ENCODE results near the gene ITPR2. TPM values are rescaled to one million over a fixed set of nuclear protein-coding genes. Genes with fewer than 3 reads are reported as not detected.

ITPR2 gene
- total RNA-seq, 2 experiments from 2014 or later: 25.6 to 44.7 TPM

DNA sequence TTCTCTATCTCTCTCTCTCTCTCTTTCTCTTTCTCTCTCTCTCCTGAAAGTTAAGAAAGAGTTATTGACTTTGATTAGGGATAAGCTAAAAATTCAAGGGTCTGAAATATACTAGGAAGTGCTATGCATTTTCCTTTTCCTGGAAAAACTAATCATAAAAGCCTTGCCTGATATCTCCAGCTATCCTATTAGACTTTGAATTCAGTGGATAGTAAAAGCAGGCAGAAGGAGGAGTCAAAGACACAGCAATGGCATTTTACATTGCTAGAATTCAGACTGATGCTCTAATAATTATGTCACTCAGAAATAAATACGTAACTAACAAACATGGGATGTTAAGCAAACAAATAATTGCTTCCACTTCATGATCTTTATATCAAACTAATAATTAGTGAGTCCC is 365.6 kb downstream of the ITPR2 start:
- Histone ChIP-seq H3K36me3 (ENCODE audit: insufficient read depth, low read length) (no peaks in the 10 kb centered on the region), H3K4me1 (ENCODE audit: insufficient read depth, low read length, poor library complexity, severe bottlenecking) (peaks cover 32% of the 10 kb centered on the region), H3K4me2 (ENCODE audit: low read length) (no peak overlapping the region), H3K9me3 (ENCODE audit: low read length) (no peaks in the 10 kb centered on the region), H4K20me1 (ENCODE audit: insufficient read depth, low read length) (no peaks in the 10 kb centered on the region), H2AFZ (ENCODE audit: low read length) (no peak overlapping the region), H3K79me2 (ENCODE audit: insufficient read depth, low read depth, low read length) (no peaks in the 10 kb centered on the region), H3K27ac (ENCODE audit: low read depth, low read length, poor library complexity, severe bottlenecking) (no peak overlapping the region), H3K4me3 (ENCODE audit: low read depth, low read length, poor library complexity, severe bottlenecking) (no peak overlapping the region), H3K9me2 (ENCODE audit: insufficient read depth, low read length) (no peaks in the 10 kb centered on the region)
- TF ChIP-seq, protein P1, sequence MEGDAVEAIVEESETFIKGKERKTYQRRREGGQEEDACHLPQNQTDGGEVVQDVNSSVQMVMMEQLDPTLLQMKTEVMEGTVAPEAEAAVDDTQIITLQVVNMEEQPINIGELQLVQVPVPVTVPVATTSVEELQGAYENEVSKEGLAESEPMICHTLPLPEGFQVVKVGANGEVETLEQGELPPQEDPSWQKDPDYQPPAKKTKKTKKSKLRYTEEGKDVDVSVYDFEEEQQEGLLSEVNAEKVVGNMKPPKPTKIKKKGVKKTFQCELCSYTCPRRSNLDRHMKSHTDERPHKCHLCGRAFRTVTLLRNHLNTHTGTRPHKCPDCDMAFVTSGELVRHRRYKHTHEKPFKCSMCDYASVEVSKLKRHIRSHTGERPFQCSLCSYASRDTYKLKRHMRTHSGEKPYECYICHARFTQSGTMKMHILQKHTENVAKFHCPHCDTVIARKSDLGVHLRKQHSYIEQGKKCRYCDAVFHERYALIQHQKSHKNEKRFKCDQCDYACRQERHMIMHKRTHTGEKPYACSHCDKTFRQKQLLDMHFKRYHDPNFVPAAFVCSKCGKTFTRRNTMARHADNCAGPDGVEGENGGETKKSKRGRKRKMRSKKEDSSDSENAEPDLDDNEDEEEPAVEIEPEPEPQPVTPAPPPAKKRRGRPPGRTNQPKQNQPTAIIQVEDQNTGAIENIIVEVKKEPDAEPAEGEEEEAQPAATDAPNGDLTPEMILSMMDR (conservative IDR thresholded peaks at IDR 0.05; ENCODE audit: low read length): no peak
- ChIA-PET POLR2A (interaction anchor here (0.6 to 1.6 kb wide), 5 partner anchors 9 to 246 kb away, joined by 3 to 5 read pairs (median 4); no protein-coding TSS in a partner anchor), CTCF (ENCODE audit: unreplicated experiment) (no interaction called here)
- DNase-seq (ENCODE audit: low spot score): no peak
- BruUV-seq (replicated peaks): no TSS peak
- intact Hi-C loops (cut with micrococcal nuclease; ENCODE audit: unreplicated experiment): no loop called here

DNA sequence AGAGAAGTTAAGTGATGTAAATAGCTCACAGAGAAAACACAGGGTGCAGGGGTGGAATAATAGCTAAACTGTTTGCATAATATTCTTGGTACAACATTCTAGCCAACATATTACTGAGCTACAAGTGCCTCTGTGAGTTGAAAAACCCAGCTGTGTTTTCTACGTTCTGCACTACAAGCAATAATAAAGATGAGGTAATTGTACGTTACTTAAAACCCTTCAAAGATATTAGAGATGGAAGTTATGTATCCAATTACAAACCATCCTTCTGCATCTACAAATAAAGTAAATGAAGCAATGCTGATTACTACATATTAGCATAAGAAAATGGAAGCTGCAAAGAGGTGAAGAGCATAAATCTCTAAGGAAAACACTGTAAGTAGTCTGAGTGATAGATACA is 366.3 kb downstream of the ITPR2 start:
- BruUV-seq (replicated peaks): no TSS peak
- H3K79me2 ChIP-seq (ENCODE audit: insufficient read depth, low read depth, low read length): no peaks in the 10 kb centered on the region
- H3K4me3 ChIP-seq (ENCODE audit: low read depth, low read length, poor library complexity, severe bottlenecking): no peak overlapping the region
- ChIA-PET POLR2A (interaction anchor here (0.6 to 1.6 kb wide), 6 partner anchors 9 to 247 kb away, joined by 3 to 5 read pairs (median 4); no protein-coding TSS in a partner anchor), CTCF (ENCODE audit: unreplicated experiment) (no interaction called here)
- peaks cover 26% of the 10 kb centered on the region for H3K4me1 ChIP-seq (ENCODE audit: insufficient read depth, low read length, poor library complexity, severe bottlenecking)
- no peaks in the 10 kb centered on the region for H4K20me1 ChIP-seq (ENCODE audit: insufficient read depth, low read length)
- no peaks in the 10 kb centered on the region for H3K36me3 ChIP-seq (ENCODE audit: insufficient read depth, low read length)
- H2AFZ ChIP-seq (ENCODE audit: low read length): no peak overlapping the region
- H3K27ac ChIP-seq (ENCODE audit: low read depth, low read length, poor library complexity, severe bottlenecking): no peak overlapping the region
- DNase-seq (ENCODE audit: low spot score): no peak
- H3K9me2 ChIP-seq (ENCODE audit: insufficient read depth, low read length): no peaks in the 10 kb centered on the region
- H3K4me2 ChIP-seq (ENCODE audit: low read length): no peak overlapping the region
- TF ChIP-seq, protein P1 (conservative IDR thresholded peaks at IDR 0.05; ENCODE audit: low read length): no peak
- TF ChIP-seq EZH2phosphoT487 (IDR thresholded peaks at IDR 0.05; ENCODE audit: borderline replicate concordance, low read depth, low read length): no peak
- no peaks in the 10 kb centered on the region for H3K9me3 ChIP-seq (ENCODE audit: low read length)
- intact Hi-C loops (cut with micrococcal nuclease; ENCODE audit: unreplicated experiment): no loop called here

DNA sequence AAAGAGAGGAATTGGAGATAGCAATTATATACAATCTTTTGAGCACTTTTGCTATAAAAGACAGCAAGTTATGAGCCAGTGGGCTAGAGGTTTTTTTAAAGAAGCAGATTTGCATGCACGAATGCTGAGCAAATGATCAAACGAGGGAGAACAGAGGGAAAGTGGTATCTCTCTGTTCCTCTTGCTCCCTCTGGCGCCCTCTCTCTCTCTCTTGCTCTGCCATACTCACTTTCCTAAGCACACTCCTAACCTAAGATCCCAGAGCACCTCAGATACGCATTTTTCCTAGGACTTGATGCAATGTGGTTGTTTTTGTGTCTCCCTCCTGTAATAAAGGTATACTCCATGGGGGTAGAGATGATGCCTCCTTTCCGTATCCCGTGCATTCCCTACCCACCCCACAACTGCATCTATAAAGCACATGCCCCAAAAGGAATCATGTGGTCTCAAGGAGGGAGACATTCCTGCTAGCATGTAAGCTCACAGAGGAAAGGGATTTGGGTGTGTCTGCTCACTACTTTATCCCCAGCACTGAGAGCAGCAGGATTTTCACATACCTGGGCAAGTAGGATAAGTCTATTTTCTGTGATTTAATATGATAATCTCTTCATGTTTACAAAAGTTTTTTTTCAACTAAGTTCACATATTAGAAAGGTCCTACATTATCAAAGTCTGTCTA is 367.4 kb downstream of the ITPR2 start:
- DNase-seq (ENCODE audit: low spot score): no peak
- intact Hi-C loops (cut with micrococcal nuclease; ENCODE audit: unreplicated experiment): no loop called here
- H3K36me3 ChIP-seq (ENCODE audit: insufficient read depth, low read length): no peaks in the 10 kb centered on the region
- H4K20me1 ChIP-seq (ENCODE audit: insufficient read depth, low read length): no peaks in the 10 kb centered on the region
- H3K9me2 ChIP-seq (ENCODE audit: insufficient read depth, low read length): no peaks in the 10 kb centered on the region
- CTCF ChIA-PET (ENCODE audit: unreplicated experiment): no interaction called here
- peaks cover 14% of the 10 kb centered on the region for H3K4me1 ChIP-seq (ENCODE audit: insufficient read depth, low read length, poor library complexity, severe bottlenecking)
- no peak overlapping the region for H3K27ac ChIP-seq (ENCODE audit: low read depth, low read length, poor library complexity, severe bottlenecking)
- H3K79me2 ChIP-seq (ENCODE audit: insufficient read depth, low read depth, low read length): no peaks in the 10 kb centered on the region
- POLR2A ChIA-PET: interaction anchor here (1.6 kb wide), 1 partner anchor 27 kb away, joined by 5 read pairs; no protein-coding TSS in a partner anchor
- no TSS peak for BruUV-seq (replicated peaks)
- H3K4me3 ChIP-seq (ENCODE audit: low read depth, low read length, poor library complexity, severe bottlenecking): no peak overlapping the region
- H3K9me3 ChIP-seq (ENCODE audit: low read length): no peaks in the 10 kb centered on the region
- no peak overlapping the region for H3K4me2 ChIP-seq (ENCODE audit: low read length)
- TF ChIP-seq EZH2phosphoT487 (IDR thresholded peaks at IDR 0.05; ENCODE audit: borderline replicate concordance, low read depth, low read length): no peak
- TF ChIP-seq, protein P1 (conservative IDR thresholded peaks at IDR 0.05; ENCODE audit: low read length): no peak
- H2AFZ ChIP-seq (ENCODE audit: low read length): no peak overlapping the region
